Right ventricle myocardium superior (tissue), 1 donor: ENCODE data around the gene TRIM10. TPM values are rescaled to one million over a fixed set of nuclear protein-coding genes. Genes with fewer than 3 reads are reported as not detected.
"Not testable (repeated sequence)": the region's sequence is repeated elsewhere in the genome, so short reads cannot be mapped to it uniquely, and the experiment has no call there.

Source experiments
- ATAC-seq: fragments of 200-7000 bp; cut with Tn5 transposase; one replicate; pipeline ENCODE4 v1.9.1; 2020; ENCODE audit warnings: mild to moderate bottlenecking; ENCODE audit not compliant: poor library complexity
- DNase-seq: peaks from one replicate; pipeline ENCODE4 v3.0.0-alpha.2; 2020
- intact Hi-C: fragments of 100-400 bp; cut with DNase I; formaldehyde crosslinking; loops from one replicate; pipeline ENCODE4 v1.11.2; 2022
- total RNA-seq: library from RNA; stranded (reverse); fragmentation: NEBNext Ultra II Directional; extraction: Animal tissue kit (Norgen Biotek cat#: 25700); gene quantifications from one replicate; pipeline ENCODE4 v1.2.1, GENCODE V29; 2021
- donor health status: DM: no; HTN: yes; CAD: no; lungs with severe emphysema.

TRIM10 gene
- total RNA-seq, 1 donor from 2014 or later: not detected

- ATAC-seq: no peak
- intact Hi-C loops: no loop called here
- DNase-seq: no peak
These were observed 3.4 kb downstream of the TRIM10 start for GRCh38 chr6:30157581-30157980.

- no peak for DNase-seq
- intact Hi-C loops: no loop called here
- no peak for ATAC-seq
These were observed 4.2 kb downstream of the TRIM10 start for GRCh38 chr6:30156774-30157173.

- no peak for DNase-seq
- intact Hi-C loops: no loop called here
- ATAC-seq: peak; percentile 66
These were observed 4.8 kb downstream of the TRIM10 start for GRCh38 chr6:30156262-30156599.

GRCh38 chr6:30155520-30156261 is 5.3 kb downstream of the TRIM10 start:
- DNase-seq (no peak), ATAC-seq (no peak)
- intact Hi-C loops: no loop called here

- ATAC-seq (no peak), DNase-seq (no peak)
- intact Hi-C loops: no loop called here
These were observed 6.1 kb downstream of the TRIM10 start for GRCh38 chr6:30154709-30155519.

- DNase-seq: no peak
- ATAC-seq: no peak
- intact Hi-C loops: no loop called here
These were observed 7.0 kb downstream of the TRIM10 start for GRCh38 chr6:30154061-30154460.

- intact Hi-C loops: no loop called here
- ATAC-seq: no peak
- DNase-seq: no peak
These were observed 8.0 kb downstream of the TRIM10 start for GRCh38 chr6:30152910-30153610.

GRCh38 chr6:30152016-30152673 is 8.9 kb downstream of the TRIM10 start:
- ATAC-seq (no peak), DNase-seq (no peak)
- intact Hi-C loops: no loop called here

- ATAC-seq: no peak
- intact Hi-C loops: no loop called here
- no peak for DNase-seq
These were observed 9.4 kb downstream of the TRIM10 start for GRCh38 chr6:30151580-30151979.

- no peak for ATAC-seq
- DNase-seq: no peak
- intact Hi-C loops: no loop called here
These were observed 10.2 kb downstream of the TRIM10 start for GRCh38 chr6:30150671-30151395.

- intact Hi-C loops: no loop called here
- no peak for ATAC-seq
These were observed 11.0 kb downstream of the TRIM10 start for GRCh38 chr6:30149858-30150550.

GRCh38 chr6:30149234-30149633 is 11.8 kb downstream of the TRIM10 start:
- DNase-seq (no peak), ATAC-seq (no peak)
- intact Hi-C loops: no loop called here

More at GRCh38 chr6:30149858-30150550, 11.0 kb downstream of the TRIM10 start:
- no peak for DNase-seq

GRCh38 chr6:30147096-30147495 is 13.9 kb downstream of the TRIM10 start:
- intact Hi-C loops: no loop called here
- no peak for ATAC-seq
- no peak for DNase-seq

GRCh38 chr6:30145818-30146217 is 15.2 kb downstream of the TRIM10 start:
- DNase-seq (no peak), ATAC-seq (no peak)
- intact Hi-C loops: no loop called here

GRCh38 chr6:30144811-30145210 is 16.2 kb downstream of the TRIM10 start:
- no peak for ATAC-seq
- intact Hi-C loops: no loop called here
- no peak for DNase-seq

GRCh38 chr6:30143780-30144179 is 17.2 kb downstream of the TRIM10 start:
- ATAC-seq (no peak), DNase-seq (no peak)
- intact Hi-C loops: no loop called here

- intact Hi-C loops: no loop called here
- no peak for ATAC-seq
- no peak for DNase-seq
These were observed 18.3 kb downstream of the TRIM10 start for GRCh38 chr6:30142665-30143064.

- ATAC-seq, DNase-seq, intact Hi-C loops: not testable (repeated sequence)
These were observed 20.8 kb downstream of the TRIM10 start for GRCh38 chr6:30140240-30140639.
